GM23338 (cell line): Measurements from ENCODE around the gene LMOD1. TPM values are rescaled to one million over a fixed set of nuclear protein-coding genes. Genes with fewer than 3 reads are reported as not detected.

Experiments
- ATAC-seq: fragments of 200-7000 bp; cut with Tn5 transposase; 3 replicates; pipeline ENCODE4 v1.9.1; 2020
- DNase-seq: peaks from one replicate; pipeline ENCODE4 v3.0.0-alpha.2; 2015; ENCODE audit warnings: low spot score
- H2AFZ ChIP-seq: fragments of 200-600 bp; sonication (generic); 2 replicates; pipeline ENCODE4 v1.8.0; 2016; ENCODE audit warnings: antibody characterized with exemption, mild to moderate bottlenecking, moderate library complexity
- H3F3A ChIP-seq: fragments of 200-600 bp; sonication (generic); replicated peaks from 2 replicates; pipeline ENCODE4 v1.8.0; 2017; ENCODE audit warnings: antibody characterized with exemption, mixed run types, low read depth
- H3K27ac ChIP-seq: fragments of 200-600 bp; sonication (generic); 2 replicates; pipeline ENCODE4 v1.6.1; 2016; ENCODE audit warnings: low read depth
- H3K27me3 ChIP-seq: fragments of 200-600 bp; sonication (generic); 2 replicates; pipeline ENCODE4 v1.8.0; 2016; ENCODE audit warnings: mild to moderate bottlenecking, mixed run types, moderate library complexity; ENCODE audit not compliant: insufficient read depth
- H3K36me3 ChIP-seq: fragments of 200-600 bp; sonication (generic); 2 replicates; pipeline ENCODE4 v1.8.0; 2016; ENCODE audit warnings: mild to moderate bottlenecking; ENCODE audit not compliant: insufficient read depth
- H3K4me1 ChIP-seq: fragments of 200-600 bp; sonication (generic); 2 replicates; pipeline ENCODE4 v1.8.0; 2016; ENCODE audit warnings: mild to moderate bottlenecking, moderate library complexity; ENCODE audit not compliant: insufficient read depth
- H3K4me2 ChIP-seq: fragments of 200-600 bp; sonication (generic); 2 replicates; pipeline ENCODE4 v1.7.1; 2017; ENCODE audit warnings: mixed run types
- H3K4me3 ChIP-seq: fragments of 200-600 bp; sonication (generic); 2 replicates; pipeline ENCODE4 v1.6.1; 2016; ENCODE audit warnings: mixed run types
- H3K79me2 ChIP-seq: fragments of 200-600 bp; sonication (generic); replicated peaks from 2 replicates; pipeline ENCODE4 v1.8.0; 2017; ENCODE audit warnings: mild to moderate bottlenecking; ENCODE audit not compliant: insufficient read depth
- H3K9me2 ChIP-seq: fragments of 200-600 bp; sonication (generic); 2 replicates; pipeline ENCODE4 v1.8.0; 2017; ENCODE audit not compliant: insufficient read depth
- H4K20me1 ChIP-seq: fragments of 200-600 bp; sonication (generic); replicated peaks from 2 replicates; pipeline ENCODE4 v1.8.0; 2017; ENCODE audit warnings: mild to moderate bottlenecking; ENCODE audit not compliant: insufficient read depth
- H3K27ac Mint-ChIP-seq: 2 replicates; pipeline ENCODE4 v1.8.0; 2020; ENCODE audit warnings: inconsistent platforms, mild to moderate bottlenecking, moderate library complexity, mixed read lengths
- H3K27me3 Mint-ChIP-seq: 3 replicates; pipeline ENCODE4 v1.8.0; 2022; ENCODE audit warnings: low read depth, mild to moderate bottlenecking, moderate library complexity, mixed read lengths, inconsistent platforms; ENCODE audit not compliant: insufficient read depth, poor library complexity
- H3K36me3 Mint-ChIP-seq: 3 replicates; pipeline ENCODE4 v1.8.0; 2021; ENCODE audit warnings: low read depth, mild to moderate bottlenecking, inconsistent platforms, moderate library complexity, mixed read lengths
- H3K4me1 Mint-ChIP-seq: 3 replicates; pipeline ENCODE4 v1.8.0; 2020; ENCODE audit warnings: mild to moderate bottlenecking, inconsistent platforms, mixed read lengths
- H3K4me3 Mint-ChIP-seq: 3 replicates; pipeline ENCODE4 v1.8.0; 2021; ENCODE audit warnings: moderate library complexity, mild to moderate bottlenecking, inconsistent platforms, mixed read lengths
- H3K9me3 Mint-ChIP-seq: 3 replicates; pipeline ENCODE4 v1.8.0; 2020; ENCODE audit warnings: moderate library complexity, mild to moderate bottlenecking, inconsistent platforms, mixed read lengths
- CREB1 ChIP-seq: fragments of 250-450 bp; sonication (Bioruptor Pico); IDR thresholded peaks from 2 replicates; pipeline ENCODE4 v1.5.0; 2020; ENCODE audit warnings: low read depth, mild to moderate bottlenecking, moderate library complexity
- EZH2 ChIP-seq: fragments of 200-600 bp; sonication (generic); IDR thresholded peaks from one replicate; pipeline ENCODE4 v1.8.0; 2017; ENCODE audit warnings: antibody characterized with exemption, mild to moderate bottlenecking, low read depth; ENCODE audit not compliant: unreplicated experiment
- EZH2phosphoT487 ChIP-seq: fragments of 200-600 bp; sonication (generic); IDR thresholded peaks from one replicate; pipeline ENCODE4 v1.8.1; 2018; ENCODE audit warnings: antibody characterized with exemption; ENCODE audit not compliant: unreplicated experiment
- JUNB ChIP-seq: IDR thresholded peaks from one replicate; pipeline ENCODE4 v1.6.1; 2016; ENCODE audit warnings: antibody characterized with exemption; ENCODE audit not compliant: unreplicated experiment
- NANOG ChIP-seq: IDR thresholded peaks from 2 replicates; pipeline ENCODE4 v1.6.1; 2016; ENCODE audit warnings: antibody characterized with exemption, borderline replicate concordance
- POLR2AphosphoS5 ChIP-seq: IDR thresholded peaks from 2 replicates; pipeline ENCODE4 v1.6.1; 2016; ENCODE audit warnings: antibody characterized with exemption, low read depth
- STAT1 ChIP-seq: IDR thresholded peaks from one replicate; pipeline ENCODE4 v1.6.1; 2016; ENCODE audit warnings: antibody characterized with exemption; ENCODE audit not compliant: unreplicated experiment
- ZNF114 ChIP-seq: fragments of 250-450 bp; sonication (Bioruptor Pico); IDR thresholded peaks from 2 replicates; pipeline ENCODE4 v1.5.0; 2020; ENCODE audit warnings: mild to moderate bottlenecking, moderate library complexity
- ZNF331 ChIP-seq: fragments of 250-450 bp; sonication (Bioruptor Pico); IDR thresholded peaks from 2 replicates; pipeline ENCODE4 v1.5.0; 2020; ENCODE audit warnings: low read depth, mild to moderate bottlenecking, moderate library complexity
- polyA plus RNA-seq: library from polyadenylated mRNA; unstranded; fragments of >200 nt; fragmentation: Nextera tagmentation; extraction: Ambion mirVana; gene quantifications from 2 replicates; pipeline ENCODE4 v1.2.1, GENCODE V29; 2016
- total RNA-seq: library from RNA; depleted of rRNA; stranded (reverse); fragments of >200 nt; shearing (Covaris generic); gene quantifications from 2 replicates; pipeline ENCODE4 v1.2.3, GENCODE V29; 2014
- TF ChIP-seq, protein P1 (sequence below): IDR thresholded peaks from one replicate; pipeline ENCODE4 v1.6.1; 2018; ENCODE audit warnings: antibody characterized with exemption; ENCODE audit not compliant: unreplicated experiment
- TF ChIP-seq, protein P2 (sequence below): fragments of 250-450 bp; sonication (Bioruptor Pico); IDR thresholded peaks from 2 replicates; pipeline ENCODE4 v1.5.0; 2020; ENCODE audit warnings: mild to moderate bottlenecking, moderate library complexity
- TF ChIP-seq, protein P3 (sequence below): IDR thresholded peaks from 2 replicates; pipeline ENCODE4 v1.6.1; 2016; ENCODE audit warnings: antibody characterized with exemption
- TF ChIP-seq, protein P4 (sequence below), 2 experiments: fragments of 200-600 bp in 1 of 2; sonication (generic) in 1 of 2; conservative IDR thresholded peaks; 2 replicates each; pipeline versions ENCODE4 v1.5.1 to v1.6.1; 2016 to 2017; ENCODE audit warnings: antibody characterized with exemption in 2 of 2, low read depth in 2 of 2, mild to moderate bottlenecking in 2 of 2, moderate library complexity in 1 of 2

Gene LMOD1
- total and polyA plus RNA-seq, 2 experiments from 2014 or later = 0.74 to 1.7 TPM

DNA sequence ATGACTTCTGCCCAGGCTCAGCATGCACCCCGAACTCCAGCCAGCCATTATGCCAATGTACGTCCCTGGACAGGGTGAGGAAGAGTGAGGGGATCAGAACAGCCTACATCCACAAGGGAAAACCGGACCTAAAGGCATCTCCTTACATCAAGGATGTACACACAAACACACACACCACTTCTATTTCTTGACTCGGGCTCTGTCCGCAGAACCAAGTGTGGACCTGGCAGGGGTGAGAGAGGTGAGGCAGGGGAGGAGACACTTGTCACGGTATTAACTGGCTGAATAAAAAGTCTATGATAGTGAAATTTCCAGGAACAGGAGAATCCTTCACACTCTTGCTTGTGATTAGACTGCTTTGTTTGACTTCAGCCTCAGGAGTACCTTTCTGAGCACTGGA, 2.3 kb downstream of the LMOD1 start:
- peaks cover 8% of the 10 kb centered on the region; the same call in 1 of the 2 replicates for H3F3A ChIP-seq
- no peaks in the 10 kb centered on the region for H3K36me3 Mint-ChIP-seq
- no peak overlapping the region for H3K4me2 ChIP-seq
- H3K27ac Mint-ChIP-seq = no peak overlapping the region
- peaks cover 4% of the 10 kb centered on the region; the same call in 1 of the 2 replicates for H3K4me1 ChIP-seq
- no peak overlapping the region for H3K27ac ChIP-seq
- no peak for DNase-seq
- no peaks in the 10 kb centered on the region for H3K36me3 ChIP-seq
- peaks cover 22% of the 10 kb centered on the region for H3K27me3 Mint-ChIP-seq
- H3K9me2 ChIP-seq = no peaks in the 10 kb centered on the region
- H3K79me2 ChIP-seq = no peaks in the 10 kb centered on the region
- no peak for ATAC-seq
- peaks cover 18% of the 10 kb centered on the region for H3K27me3 ChIP-seq
- H3K4me3 ChIP-seq = no peak overlapping the region
- TF ChIP-seq ZNF114 (CRISPR knock-in tag) (no peak), NANOG (no peak), CREB1 (CRISPR knock-in tag) (no peak), POLR2AphosphoS5 (no peak), EZH2phosphoT487 (no peak), JUNB (no peak), STAT1 (no peak), EZH2 (no peak), ZNF331 (CRISPR knock-in tag) (no peak)
- TF ChIP-seq, protein P1, sequence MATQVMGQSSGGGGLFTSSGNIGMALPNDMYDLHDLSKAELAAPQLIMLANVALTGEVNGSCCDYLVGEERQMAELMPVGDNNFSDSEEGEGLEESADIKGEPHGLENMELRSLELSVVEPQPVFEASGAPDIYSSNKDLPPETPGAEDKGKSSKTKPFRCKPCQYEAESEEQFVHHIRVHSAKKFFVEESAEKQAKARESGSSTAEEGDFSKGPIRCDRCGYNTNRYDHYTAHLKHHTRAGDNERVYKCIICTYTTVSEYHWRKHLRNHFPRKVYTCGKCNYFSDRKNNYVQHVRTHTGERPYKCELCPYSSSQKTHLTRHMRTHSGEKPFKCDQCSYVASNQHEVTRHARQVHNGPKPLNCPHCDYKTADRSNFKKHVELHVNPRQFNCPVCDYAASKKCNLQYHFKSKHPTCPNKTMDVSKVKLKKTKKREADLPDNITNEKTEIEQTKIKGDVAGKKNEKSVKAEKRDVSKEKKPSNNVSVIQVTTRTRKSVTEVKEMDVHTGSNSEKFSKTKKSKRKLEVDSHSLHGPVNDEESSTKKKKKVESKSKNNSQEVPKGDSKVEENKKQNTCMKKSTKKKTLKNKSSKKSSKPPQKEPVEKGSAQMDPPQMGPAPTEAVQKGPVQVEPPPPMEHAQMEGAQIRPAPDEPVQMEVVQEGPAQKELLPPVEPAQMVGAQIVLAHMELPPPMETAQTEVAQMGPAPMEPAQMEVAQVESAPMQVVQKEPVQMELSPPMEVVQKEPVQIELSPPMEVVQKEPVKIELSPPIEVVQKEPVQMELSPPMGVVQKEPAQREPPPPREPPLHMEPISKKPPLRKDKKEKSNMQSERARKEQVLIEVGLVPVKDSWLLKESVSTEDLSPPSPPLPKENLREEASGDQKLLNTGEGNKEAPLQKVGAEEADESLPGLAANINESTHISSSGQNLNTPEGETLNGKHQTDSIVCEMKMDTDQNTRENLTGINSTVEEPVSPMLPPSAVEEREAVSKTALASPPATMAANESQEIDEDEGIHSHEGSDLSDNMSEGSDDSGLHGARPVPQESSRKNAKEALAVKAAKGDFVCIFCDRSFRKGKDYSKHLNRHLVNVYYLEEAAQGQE = no peak
- TF ChIP-seq, protein P2, sequence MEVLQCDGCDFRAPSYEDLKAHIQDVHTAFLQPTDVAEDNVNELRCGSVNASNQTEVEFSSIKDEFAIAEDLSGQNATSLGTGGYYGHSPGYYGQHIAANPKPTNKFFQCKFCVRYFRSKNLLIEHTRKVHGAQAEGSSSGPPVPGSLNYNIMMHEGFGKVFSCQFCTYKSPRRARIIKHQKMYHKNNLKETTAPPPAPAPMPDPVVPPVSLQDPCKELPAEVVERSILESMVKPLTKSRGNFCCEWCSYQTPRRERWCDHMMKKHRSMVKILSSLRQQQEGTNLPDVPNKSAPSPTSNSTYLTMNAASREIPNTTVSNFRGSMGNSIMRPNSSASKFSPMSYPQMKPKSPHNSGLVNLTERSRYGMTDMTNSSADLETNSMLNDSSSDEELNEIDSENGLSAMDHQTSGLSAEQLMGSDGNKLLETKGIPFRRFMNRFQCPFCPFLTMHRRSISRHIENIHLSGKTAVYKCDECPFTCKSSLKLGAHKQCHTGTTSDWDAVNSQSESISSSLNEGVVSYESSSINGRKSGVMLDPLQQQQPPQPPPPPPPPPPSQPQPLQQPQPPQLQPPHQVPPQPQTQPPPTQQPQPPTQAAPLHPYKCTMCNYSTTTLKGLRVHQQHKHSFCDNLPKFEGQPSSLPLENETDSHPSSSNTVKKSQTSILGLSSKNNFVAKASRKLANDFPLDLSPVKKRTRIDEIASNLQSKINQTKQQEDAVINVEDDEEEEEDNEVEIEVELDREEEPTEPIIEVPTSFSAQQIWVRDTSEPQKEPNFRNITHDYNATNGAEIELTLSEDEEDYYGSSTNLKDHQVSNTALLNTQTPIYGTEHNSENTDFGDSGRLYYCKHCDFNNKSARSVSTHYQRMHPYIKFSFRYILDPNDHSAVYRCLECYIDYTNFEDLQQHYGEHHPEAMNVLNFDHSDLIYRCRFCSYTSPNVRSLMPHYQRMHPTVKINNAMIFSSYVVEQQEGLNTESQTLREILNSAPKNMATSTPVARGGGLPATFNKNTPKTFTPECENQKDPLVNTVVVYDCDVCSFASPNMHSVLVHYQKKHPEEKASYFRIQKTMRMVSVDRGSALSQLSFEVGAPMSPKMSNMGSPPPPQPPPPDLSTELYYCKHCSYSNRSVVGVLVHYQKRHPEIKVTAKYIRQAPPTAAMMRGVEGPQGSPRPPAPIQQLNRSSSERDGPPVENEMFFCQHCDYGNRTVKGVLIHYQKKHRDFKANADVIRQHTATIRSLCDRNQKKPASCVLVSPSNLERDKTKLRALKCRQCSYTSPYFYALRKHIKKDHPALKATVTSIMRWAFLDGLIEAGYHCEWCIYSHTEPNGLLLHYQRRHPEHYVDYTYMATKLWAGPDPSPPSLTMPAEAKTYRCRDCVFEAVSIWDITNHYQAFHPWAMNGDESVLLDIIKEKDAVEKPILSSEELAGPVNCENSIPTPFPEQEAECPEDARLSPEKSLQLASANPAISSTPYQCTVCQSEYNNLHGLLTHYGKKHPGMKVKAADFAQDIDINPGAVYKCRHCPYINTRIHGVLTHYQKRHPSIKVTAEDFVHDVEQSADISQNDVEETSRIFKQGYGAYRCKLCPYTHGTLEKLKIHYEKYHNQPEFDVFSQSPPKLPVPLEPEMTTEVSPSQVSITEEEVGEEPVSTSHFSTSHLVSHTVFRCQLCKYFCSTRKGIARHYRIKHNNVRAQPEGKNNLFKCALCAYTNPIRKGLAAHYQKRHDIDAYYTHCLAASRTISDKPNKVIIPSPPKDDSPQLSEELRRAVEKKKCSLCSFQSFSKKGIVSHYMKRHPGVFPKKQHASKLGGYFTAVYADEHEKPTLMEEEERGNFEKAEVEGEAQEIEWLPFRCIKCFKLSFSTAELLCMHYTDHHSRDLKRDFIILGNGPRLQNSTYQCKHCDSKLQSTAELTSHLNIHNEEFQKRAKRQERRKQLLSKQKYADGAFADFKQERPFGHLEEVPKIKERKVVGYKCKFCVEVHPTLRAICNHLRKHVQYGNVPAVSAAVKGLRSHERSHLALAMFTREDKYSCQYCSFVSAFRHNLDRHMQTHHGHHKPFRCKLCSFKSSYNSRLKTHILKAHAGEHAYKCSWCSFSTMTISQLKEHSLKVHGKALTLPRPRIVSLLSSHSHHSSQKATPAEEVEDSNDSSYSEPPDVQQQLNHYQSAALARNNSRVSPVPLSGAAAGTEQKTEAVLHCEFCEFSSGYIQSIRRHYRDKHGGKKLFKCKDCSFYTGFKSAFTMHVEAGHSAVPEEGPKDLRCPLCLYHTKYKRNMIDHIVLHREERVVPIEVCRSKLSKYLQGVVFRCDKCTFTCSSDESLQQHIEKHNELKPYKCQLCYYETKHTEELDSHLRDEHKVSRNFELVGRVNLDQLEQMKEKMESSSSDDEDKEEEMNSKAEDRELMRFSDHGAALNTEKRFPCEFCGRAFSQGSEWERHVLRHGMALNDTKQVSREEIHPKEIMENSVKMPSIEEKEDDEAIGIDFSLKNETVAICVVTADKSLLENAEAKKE (CRISPR knock-in tag) = no peak
- TF ChIP-seq, protein P3, sequence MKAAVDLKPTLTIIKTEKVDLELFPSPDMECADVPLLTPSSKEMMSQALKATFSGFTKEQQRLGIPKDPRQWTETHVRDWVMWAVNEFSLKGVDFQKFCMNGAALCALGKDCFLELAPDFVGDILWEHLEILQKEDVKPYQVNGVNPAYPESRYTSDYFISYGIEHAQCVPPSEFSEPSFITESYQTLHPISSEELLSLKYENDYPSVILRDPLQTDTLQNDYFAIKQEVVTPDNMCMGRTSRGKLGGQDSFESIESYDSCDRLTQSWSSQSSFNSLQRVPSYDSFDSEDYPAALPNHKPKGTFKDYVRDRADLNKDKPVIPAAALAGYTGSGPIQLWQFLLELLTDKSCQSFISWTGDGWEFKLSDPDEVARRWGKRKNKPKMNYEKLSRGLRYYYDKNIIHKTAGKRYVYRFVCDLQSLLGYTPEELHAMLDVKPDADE = no peak
- TF ChIP-seq, protein P4, sequence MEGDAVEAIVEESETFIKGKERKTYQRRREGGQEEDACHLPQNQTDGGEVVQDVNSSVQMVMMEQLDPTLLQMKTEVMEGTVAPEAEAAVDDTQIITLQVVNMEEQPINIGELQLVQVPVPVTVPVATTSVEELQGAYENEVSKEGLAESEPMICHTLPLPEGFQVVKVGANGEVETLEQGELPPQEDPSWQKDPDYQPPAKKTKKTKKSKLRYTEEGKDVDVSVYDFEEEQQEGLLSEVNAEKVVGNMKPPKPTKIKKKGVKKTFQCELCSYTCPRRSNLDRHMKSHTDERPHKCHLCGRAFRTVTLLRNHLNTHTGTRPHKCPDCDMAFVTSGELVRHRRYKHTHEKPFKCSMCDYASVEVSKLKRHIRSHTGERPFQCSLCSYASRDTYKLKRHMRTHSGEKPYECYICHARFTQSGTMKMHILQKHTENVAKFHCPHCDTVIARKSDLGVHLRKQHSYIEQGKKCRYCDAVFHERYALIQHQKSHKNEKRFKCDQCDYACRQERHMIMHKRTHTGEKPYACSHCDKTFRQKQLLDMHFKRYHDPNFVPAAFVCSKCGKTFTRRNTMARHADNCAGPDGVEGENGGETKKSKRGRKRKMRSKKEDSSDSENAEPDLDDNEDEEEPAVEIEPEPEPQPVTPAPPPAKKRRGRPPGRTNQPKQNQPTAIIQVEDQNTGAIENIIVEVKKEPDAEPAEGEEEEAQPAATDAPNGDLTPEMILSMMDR (conservative IDR thresholded peaks at IDR 0.05; ENCODE audit: low read depth in 2 of 2) = no peak
- no peaks in the 10 kb centered on the region for H3K9me3 Mint-ChIP-seq
- H3K4me1 Mint-ChIP-seq = peaks cover 35% of the 10 kb centered on the region
- no peaks in the 10 kb centered on the region for H4K20me1 ChIP-seq
- no peak overlapping the region for H2AFZ ChIP-seq
- H3K4me3 Mint-ChIP-seq = no peak overlapping the region
